Spleen (tissue), 11 donors: Measurements from ENCODE around the gene AXDND1. TPM values are rescaled to one million over a fixed set of nuclear protein-coding genes. Genes with fewer than 3 reads are reported as not detected.

Source experiments
- DNase-seq: peaks from one replicate; pipeline ENCODE4 v3.0.0-alpha.2; 2020
- H3K27ac ChIP-seq, 8 donors: fragments of 200-600 bp; sonication (generic) in 7 of 8; 1 replicate in 4 of 8; 2 replicates in 4 of 8; pipeline versions ENCODE4 v1.5.0 to v1.8.0; 2016 to 2021; ENCODE audit warnings: inconsistent platforms in 4 of 8, mild to moderate bottlenecking in 4 of 8, moderate library complexity in 1 of 8
- H3K27me3 ChIP-seq, 7 donors: fragments of 200-600 bp; sonication (generic) in 6 of 7; replicated peaks in 1 of 7; 1 replicate in 4 of 7; 2 replicates in 3 of 7; pipeline versions ENCODE4 v1.5.0 to v1.8.0; 2016 to 2021; ENCODE audit warnings: inconsistent platforms in 3 of 7, mild to moderate bottlenecking in 1 of 7
- H3K36me3 ChIP-seq, 6 donors: fragments of 200-600 bp; sonication (generic) in 5 of 6; 1 replicate in 4 of 6; 2 replicates in 2 of 6; pipeline versions ENCODE4 v1.5.0 to v1.8.0; 2016 to 2021; ENCODE audit warnings: inconsistent platforms in 2 of 6
- H3K4me1 ChIP-seq, 6 donors: fragments of 200-600 bp; sonication (generic) in 5 of 6; 1 replicate in 3 of 6; 2 replicates in 3 of 6; pipeline versions ENCODE4 v1.5.0 to v1.8.0; 2016 to 2021; ENCODE audit warnings: inconsistent platforms in 3 of 6
- H3K4me3 ChIP-seq, 8 donors: fragments of 200-600 bp; sonication (generic) in 7 of 8; 1 replicate in 4 of 8; 2 replicates in 4 of 8; pipeline versions ENCODE4 v1.5.0 to v1.8.0; 2016 to 2021; ENCODE audit warnings: inconsistent platforms in 4 of 8, mild to moderate bottlenecking in 4 of 8, moderate library complexity in 2 of 8
- H3K9me3 ChIP-seq, 8 donors: fragments of 200-600 bp; sonication (generic) in 7 of 8; 1 replicate in 4 of 8; 2 replicates in 4 of 8; pipeline versions ENCODE4 v1.5.0 to v1.8.0; 2016 to 2021; ENCODE audit warnings: inconsistent platforms in 4 of 8
- CTCF ChIP-seq, 11 experiments: fragments of 200-600 bp in 7 of 11; fragments of 450-650 bp in 4 of 11; sonication (generic) in 4 of 11; IDR thresholded peaks in 8 of 11; conservative IDR thresholded peaks in 3 of 11; 1 replicate in 7 of 11; 2 replicates in 4 of 11; pipeline versions ENCODE4 v1.4.0 to v1.8.0; 2016 to 2021; ENCODE audit warnings: antibody characterized with exemption in 11 of 11, inconsistent platforms in 4 of 11, mild to moderate bottlenecking in 1 of 11
- POLR2A ChIP-seq, 3 donors: fragments of 450-650 bp; IDR thresholded peaks; one replicate each; pipeline ENCODE4 v1.5.1; 2017; ENCODE audit warnings: antibody characterized with exemption in 3 of 3, mild to moderate bottlenecking in 1 of 3
- POLR2AphosphoS5 ChIP-seq, 3 donors: sonication (generic); formaldehyde crosslinking; IDR thresholded peaks; one replicate each; pipeline ENCODE4 v1.5.1; 2017; ENCODE audit warnings: antibody characterized with exemption in 3 of 3
- WGBS, 5 donors: extraction: QIAGEN DNeasy Blood & Tissue Kit in 3 of 5; methylation state at CpG; one replicate each; pipeline versions ENCODE4 v1.1.5 to v1.1.7; 2013 to 2018; 5-methylcytosine and 5-hydroxymethylcytosine counted together
- intact Hi-C: fragments of 100-400 bp; cut with DNase I; formaldehyde crosslinking; loops from one replicate; pipeline ENCODE4 v1.15.0; 2023; ENCODE audit warnings: low total_unique reads
- polyA plus RNA-seq, 3 donors: library from polyadenylated mRNA; stranded (reverse); fragments of 200-250 nt; gene quantifications; one replicate each; pipeline ENCODE4 v1.2.1, GENCODE V29; 2013
- total RNA-seq, 7 donors: library from RNA; depleted of rRNA in 3 of 7; stranded (reverse); fragments of >200 nt in 3 of 7; fragmentation: NEBNext Ultra II Directional in 4 of 7; extraction: Animal tissue kit (Norgen Biotek cat#: 25700) in 4 of 7; gene quantifications; one replicate each; pipeline versions ENCODE4 v1.1.0 to v1.2.1, GENCODE V29; 2016 to 2021
- donor health status: healthy with polysubstance abuse.
- donor health status: DM: no; HTN: no; CAD: no; lungs with moderate emphysema.
- donor health status: DM: no; HTN: no; CAD: no.
- donor health status: Bipolar disorder and iron deficiency.
- donor health status: healthy.
- donor health status: DM: no; HTN: no; CAD: no.
- donor health status: DM: yes; HTN: yes; CAD: no.

AXDND1 gene
- total and polyA plus RNA-seq, 10 donors: 0.19 to 0.66 (median 0.21) TPM; not detected in 6

GRCh38 chr1:179588425-179589024, 222.8 kb downstream of the AXDND1 start:
- intact Hi-C loops: no loop called here
- 91 to 93% (median 92%) methylated on average over 13 to 18 of the region's 18 CpGs for WGBS, 5 donors
- H3K27ac ChIP-seq: no peak overlapping the region
- H3K27me3 ChIP-seq: peaks cover 0 to 88% (median 21%) of the 10 kb centered on the region in 7 donors
- H3K36me3 ChIP-seq: no peaks in the 10 kb centered on the region
- H3K4me3 ChIP-seq: no peak overlapping the region
- DNase-seq: no peak
- peaks cover 0 to 14% (median 6%) of the 10 kb centered on the region in 6 donors for H3K4me1 ChIP-seq
- H3K9me3 ChIP-seq: peaks cover 0 to 5% (median 0%) of the 10 kb centered on the region in 8 donors
- TF ChIP-seq CTCF (IDR thresholded peaks at IDR 0.05 in 8 of 11, conservative IDR thresholded peaks at IDR 0.05 in 3 of 11): no peak
- TF ChIP-seq POLR2AphosphoS5 (IDR thresholded peaks at IDR 0.05): no peak
- TF ChIP-seq POLR2A (IDR thresholded peaks at IDR 0.05): no peak

GRCh38 chr1:179589509-179589908, 223.7 kb downstream of the AXDND1 start:
- peaks cover 0 to 14% (median 6%) of the 10 kb centered on the region in 6 donors for H3K4me1 ChIP-seq
- 90 to 96% (median 93%) methylated on average over 4 of the region's 4 CpGs for WGBS, 5 donors
- H3K4me3 ChIP-seq: no peak overlapping the region
- peaks cover 0 to 5% (median 0%) of the 10 kb centered on the region in 8 donors for H3K9me3 ChIP-seq
- intact Hi-C loops: no loop called here
- TF ChIP-seq POLR2A (IDR thresholded peaks at IDR 0.05) (no peak), POLR2AphosphoS5 (IDR thresholded peaks at IDR 0.05) (no peak), CTCF (IDR thresholded peaks at IDR 0.05 in 8 of 11, conservative IDR thresholded peaks at IDR 0.05 in 3 of 11) (no peak)
- no peaks in the 10 kb centered on the region for H3K36me3 ChIP-seq
- H3K27ac ChIP-seq: no peak overlapping the region
- DNase-seq: no peak
- peaks cover 0 to 86% (median 21%) of the 10 kb centered on the region in 7 donors for H3K27me3 ChIP-seq

- no peak for TF ChIP-seq CTCF (IDR thresholded peaks at IDR 0.05 in 8 of 11, conservative IDR thresholded peaks at IDR 0.05 in 3 of 11)
- TF ChIP-seq POLR2A (IDR thresholded peaks at IDR 0.05): no peak
- no peak for TF ChIP-seq POLR2AphosphoS5 (IDR thresholded peaks at IDR 0.05)
- peaks cover 0 to 5% (median 0%) of the 10 kb centered on the region in 8 donors for H3K9me3 ChIP-seq
- H3K4me3 ChIP-seq: no peak overlapping the region
- peaks cover 0 to 14% (median 6%) of the 10 kb centered on the region in 6 donors for H3K4me1 ChIP-seq
- DNase-seq: no peak
- H3K27ac ChIP-seq: no peak overlapping the region
- 82 to 89% (median 87%) methylated on average over 11 of the region's 11 CpGs for WGBS, 5 donors
- peaks cover 0 to 75% (median 21%) of the 10 kb centered on the region in 7 donors for H3K27me3 ChIP-seq
- intact Hi-C loops: no loop called here
- no peaks in the 10 kb centered on the region for H3K36me3 ChIP-seq
Observed at GRCh38 chr1:179590671-179591070, 224.9 kb downstream of the AXDND1 start.

- intact Hi-C loops: no loop called here
- H3K27ac ChIP-seq: no peak overlapping the region
- H3K9me3 ChIP-seq: peaks cover 0 to 5% (median 0%) of the 10 kb centered on the region in 8 donors
- H3K27me3 ChIP-seq: peaks cover 0 to 69% (median 18%) of the 10 kb centered on the region in 7 donors
- H3K4me1 ChIP-seq: peaks cover 0 to 11% (median 4%) of the 10 kb centered on the region in 6 donors
- peak overlapping the region in 2 of 8 donors; percentile 13 to 37 for H3K4me3 ChIP-seq
- no peak for TF ChIP-seq POLR2AphosphoS5 (IDR thresholded peaks at IDR 0.05)
- TF ChIP-seq CTCF (IDR thresholded peaks at IDR 0.05 in 8 of 11, conservative IDR thresholded peaks at IDR 0.05 in 3 of 11): no peak
- TF ChIP-seq POLR2A (IDR thresholded peaks at IDR 0.05): no peak
- H3K36me3 ChIP-seq: no peaks in the 10 kb centered on the region
- WGBS, 5 donors: 26 to 57% (median 31%) methylated on average over 7 of the region's 7 CpGs
- DNase-seq: no peak
Observed at GRCh38 chr1:179591253-179591591, 225.5 kb downstream of the AXDND1 start.
